GM18498 (cell line): ENCODE data around the gene CDC45.

ENCODE experiments used
- ATAC-seq: cut with Tn5 transposase; IDR thresholded peaks from one replicate; pipeline ENCODE4 v1.9.1; 2021; ENCODE audit warnings: mild to moderate bottlenecking, moderate library complexity; ENCODE audit not compliant: unreplicated experiment

CDC45 gene

GRCh38 chr22:19510919-19511341, 31.2 kb downstream of the CDC45 start:
- no peak for ATAC-seq

- no peak for ATAC-seq
Measured at GRCh38 chr22:19513823-19514222, 34.1 kb downstream of the CDC45 start.

GRCh38 chr22:19514831-19515565, 35.3 kb downstream of the CDC45 start:
- no peak for ATAC-seq

GRCh38 chr22:19515654-19516377, 36.1 kb downstream of the CDC45 start:
- ATAC-seq = no peak

- ATAC-seq = no peak
Measured at GRCh38 chr22:19516378-19517170, 36.9 kb downstream of the CDC45 start.

- ATAC-seq = no peak
Measured at GRCh38 chr22:19517171-19517500, 37.4 kb downstream of the CDC45 start.

GRCh38 chr22:19517919-19518611, 38.3 kb downstream of the CDC45 start:
- no peak for ATAC-seq

- no peak for ATAC-seq
Measured at GRCh38 chr22:19518635-19519034, 38.9 kb downstream of the CDC45 start.

- ATAC-seq = no peak
Measured at GRCh38 chr22:19519041-19519926, 39.6 kb downstream of the CDC45 start.

- ATAC-seq = no peak
Measured at GRCh38 chr22:19520007-19520406, 40.3 kb downstream of the CDC45 start.

GRCh38 chr22:19520566-19521305, 41.0 kb downstream of the CDC45 start:
- ATAC-seq = no peak

- no peak for ATAC-seq
Measured at GRCh38 chr22:19522190-19522880, 42.6 kb downstream of the CDC45 start.

- ATAC-seq = no peak
Measured at GRCh38 chr22:19522881-19523239, 43.1 kb downstream of the CDC45 start.

GRCh38 chr22:19523240-19524169, 43.8 kb downstream of the CDC45 start:
- no peak for ATAC-seq

- ATAC-seq = no peak
Measured at GRCh38 chr22:19524170-19525115, 44.7 kb downstream of the CDC45 start, which contains the start of gene CLDN5. Gene CLDN5 (minus strand): TSS chr22:19524410. CDS start chr22:19524255, 155 bp downstream.

GRCh38 chr22:19525116-19525660, 45.5 kb downstream of the CDC45 start:
- ATAC-seq = no peak
